Transverse colon (tissue), 4 donors: Measurements from ENCODE around the gene STRA6. TPM values are rescaled to one million over a fixed set of nuclear protein-coding genes. Genes with fewer than 3 reads are reported as not detected.

ENCODE experiments used
- DNase-seq: peaks from one replicate; pipeline ENCODE4 v3.0.0-alpha.2; 2019
- H3K27ac ChIP-seq, 4 donors: fragments of 200-600 bp; sonication (generic); 2 replicates each; pipeline ENCODE4 v1.5.1; 2016 to 2018; ENCODE audit warnings: inconsistent platforms in 4 of 4
- H3K27me3 ChIP-seq: fragments of 200-600 bp; sonication (generic); 2 replicates; pipeline ENCODE4 v1.5.1; 2017; ENCODE audit warnings: inconsistent platforms
- H3K36me3 ChIP-seq, 4 donors: fragments of 200-600 bp; sonication (generic); 2 replicates each; pipeline ENCODE4 v1.5.1; 2017 to 2019; ENCODE audit warnings: inconsistent platforms in 4 of 4
- H3K4me1 ChIP-seq, 4 donors: fragments of 200-600 bp; sonication (generic); 2 replicates each; pipeline ENCODE4 v1.5.1; 2017 to 2020; ENCODE audit warnings: inconsistent platforms in 4 of 4
- H3K4me3 ChIP-seq, 4 donors: fragments of 200-600 bp; sonication (generic); 1 replicate in 1 of 4; 2 replicates in 3 of 4; pipeline versions ENCODE4 v1.5.1 to v1.6.1; 2017 to 2019; ENCODE audit warnings: inconsistent platforms in 4 of 4
- H3K9me3 ChIP-seq, 2 donors: fragments of 200-600 bp; sonication (generic); 2 replicates each; pipeline ENCODE4 v1.5.1; 2017 to 2019; ENCODE audit warnings: inconsistent platforms in 2 of 2
- EP300 ChIP-seq: sonication (generic); formaldehyde crosslinking; IDR thresholded peaks from one replicate; pipeline ENCODE4 v1.6.1; 2017; ENCODE audit warnings: antibody characterized with exemption, low read depth
- POLR2A ChIP-seq: fragments of 450-650 bp; IDR thresholded peaks from one replicate; pipeline ENCODE4 v1.6.1; 2016; ENCODE audit warnings: antibody characterized with exemption, mild to moderate bottlenecking, moderate library complexity
- POLR2AphosphoS5 ChIP-seq, 3 donors: sonication (generic); formaldehyde crosslinking; IDR thresholded peaks; one replicate each; pipeline ENCODE4 v1.6.1; 2016; ENCODE audit warnings: antibody characterized with exemption in 3 of 3
- WGBS, 2 donors: methylation state at CpG; one replicate each; pipeline ENCODE4 v1.1.5; 2018; ENCODE audit warnings: low coverage in 1 of 2; 5-methylcytosine and 5-hydroxymethylcytosine counted together
- in situ Hi-C, 4 donors: fragments of 200-750 bp; cut with MboI; loops; one replicate each; pipeline versions ENCODE4 v1.15.0 to v1.15.1; 2017; ENCODE audit warnings: low sequenced_read_pairs in 3 of 4, low pct_ligation_motif_present in 1 of 4, low pct_unique_long_range_greater_than_20kb in 1 of 4
- intact Hi-C: fragments of 100-400 bp; cut with DNase I; formaldehyde crosslinking; loops from one replicate; pipeline ENCODE4 v1.15.1; 2023; ENCODE audit warnings: low total_unique reads
- total RNA-seq, 4 donors: library from RNA; depleted of rRNA; stranded (reverse); fragments of >200 nt; gene quantifications; one replicate each; pipeline ENCODE4 v1.1.0, GENCODE V29; 2016
- TF ChIP-seq, protein P1 (sequence below), 5 experiments: fragments of 200-600 bp in 3 of 5; fragments of 450-650 bp in 2 of 5; sonication (generic) in 3 of 5; IDR thresholded peaks; 1 replicate in 2 of 5; 2 replicates in 3 of 5; pipeline ENCODE4 v1.5.1; 2016 to 2017; ENCODE audit warnings: antibody characterized with exemption in 5 of 5, inconsistent platforms in 3 of 5, mild to moderate bottlenecking in 2 of 5, moderate library complexity in 1 of 5

The STRA6 gene
- total RNA-seq, 4 donors from 2014 or later: not detected

- WGBS, 2 donors: 94% methylated on average over 1 of the region's 1 CpG; no CpG with 5 or more reads in 1 of the 2 donors
- DNase-seq: no peak
- TF ChIP-seq, protein P1, sequence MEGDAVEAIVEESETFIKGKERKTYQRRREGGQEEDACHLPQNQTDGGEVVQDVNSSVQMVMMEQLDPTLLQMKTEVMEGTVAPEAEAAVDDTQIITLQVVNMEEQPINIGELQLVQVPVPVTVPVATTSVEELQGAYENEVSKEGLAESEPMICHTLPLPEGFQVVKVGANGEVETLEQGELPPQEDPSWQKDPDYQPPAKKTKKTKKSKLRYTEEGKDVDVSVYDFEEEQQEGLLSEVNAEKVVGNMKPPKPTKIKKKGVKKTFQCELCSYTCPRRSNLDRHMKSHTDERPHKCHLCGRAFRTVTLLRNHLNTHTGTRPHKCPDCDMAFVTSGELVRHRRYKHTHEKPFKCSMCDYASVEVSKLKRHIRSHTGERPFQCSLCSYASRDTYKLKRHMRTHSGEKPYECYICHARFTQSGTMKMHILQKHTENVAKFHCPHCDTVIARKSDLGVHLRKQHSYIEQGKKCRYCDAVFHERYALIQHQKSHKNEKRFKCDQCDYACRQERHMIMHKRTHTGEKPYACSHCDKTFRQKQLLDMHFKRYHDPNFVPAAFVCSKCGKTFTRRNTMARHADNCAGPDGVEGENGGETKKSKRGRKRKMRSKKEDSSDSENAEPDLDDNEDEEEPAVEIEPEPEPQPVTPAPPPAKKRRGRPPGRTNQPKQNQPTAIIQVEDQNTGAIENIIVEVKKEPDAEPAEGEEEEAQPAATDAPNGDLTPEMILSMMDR (IDR thresholded peaks at IDR 0.05): no peak
- TF ChIP-seq POLR2A (no peak), EP300 (no peak), POLR2AphosphoS5 (IDR thresholded peaks at IDR 0.05) (no peak)
- in situ Hi-C loops (no loop called here), intact Hi-C loops (no loop called here)
- H3K4me3 ChIP-seq: no peak overlapping the region
- peak overlapping the region; percentile 76 to 92 (median 76) for H3K27ac ChIP-seq
- H3K27me3 ChIP-seq: no peaks in the 10 kb centered on the region
- H3K36me3 ChIP-seq: no peaks in the 10 kb centered on the region
- peaks cover 0 to 21% (median 8%) of the 10 kb centered on the region in 4 donors for H3K4me1 ChIP-seq
- H3K9me3 ChIP-seq: no peaks in the 10 kb centered on the region
These were observed 30.5 kb downstream of the STRA6 start for GRCh38 chr15:74171965-74172541.

GRCh38 chr15:74170875-74171578, 31.6 kb downstream of the STRA6 start:
- in situ Hi-C loops: no loop called here
- 62% methylated on average over 7 of the region's 7 CpGs; no CpG with 5 or more reads in 1 of the 2 donors for WGBS, 2 donors
- no peaks in the 10 kb centered on the region for H3K9me3 ChIP-seq
- no peaks in the 10 kb centered on the region for H3K27me3 ChIP-seq
- peaks cover 0 to 17% (median 8%) of the 10 kb centered on the region in 4 donors for H3K4me1 ChIP-seq
- intact Hi-C loops: no loop called here
- H3K4me3 ChIP-seq: no peak overlapping the region
- H3K36me3 ChIP-seq: no peaks in the 10 kb centered on the region
- no peak overlapping the region for H3K27ac ChIP-seq
- no peak for DNase-seq
- TF ChIP-seq POLR2AphosphoS5 (IDR thresholded peaks at IDR 0.05): no peak

DNA sequence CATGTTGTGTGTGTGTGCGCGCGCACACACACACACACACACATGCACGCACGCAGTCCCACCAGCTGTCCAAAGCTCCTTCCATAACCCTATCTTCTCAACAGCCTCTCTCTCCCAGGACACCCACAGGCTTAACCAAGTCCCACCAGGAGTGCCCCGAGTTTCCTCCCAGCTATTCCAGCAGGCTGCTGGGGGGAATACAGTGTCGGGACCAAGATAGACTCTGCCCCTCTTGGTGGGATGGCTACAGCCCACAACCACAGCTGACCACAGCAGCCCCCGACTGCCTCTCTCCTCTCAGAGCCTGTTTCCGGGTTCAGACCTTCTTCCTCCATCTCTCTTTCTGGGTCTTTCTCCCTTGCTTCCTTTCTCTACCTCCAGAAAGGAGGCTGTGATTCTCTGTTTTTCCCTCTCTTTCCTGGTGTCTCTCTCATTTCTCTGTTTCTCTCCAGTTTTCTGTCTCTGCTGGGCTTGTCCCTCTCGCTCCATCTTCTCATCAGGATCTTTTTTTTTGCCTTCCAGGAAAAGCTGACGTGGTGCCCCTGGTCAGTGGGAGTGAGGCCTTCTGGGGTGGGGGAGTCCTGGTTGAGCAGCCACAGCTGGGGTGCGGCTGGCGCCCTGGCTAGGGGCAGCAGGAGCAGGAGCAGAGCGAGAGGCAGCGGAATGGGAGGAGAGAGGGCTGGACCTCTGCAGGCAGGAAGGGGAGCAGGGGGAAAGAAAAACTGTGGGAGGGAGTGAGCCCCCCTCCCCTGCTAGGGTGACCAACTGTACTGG, 32.3 kb downstream of the STRA6 start:
- 69 to 80% methylated on average over 7 to 15 of the region's 15 CpGs for WGBS, 2 donors
- no peaks in the 10 kb centered on the region for H3K36me3 ChIP-seq
- no peak for DNase-seq
- in situ Hi-C loops (no loop called here), intact Hi-C loops (no loop called here)
- H3K4me1 ChIP-seq: peaks cover 0 to 13% (median 8%) of the 10 kb centered on the region in 4 donors
- H3K9me3 ChIP-seq: no peaks in the 10 kb centered on the region
- no peak overlapping the region for H3K4me3 ChIP-seq
- TF ChIP-seq POLR2A (no peak), EP300 (no peak)
- TF ChIP-seq, protein P1 (IDR thresholded peaks at IDR 0.05): no peak
- H3K27ac ChIP-seq: no peak overlapping the region
- no peaks in the 10 kb centered on the region for H3K27me3 ChIP-seq

DNA sequence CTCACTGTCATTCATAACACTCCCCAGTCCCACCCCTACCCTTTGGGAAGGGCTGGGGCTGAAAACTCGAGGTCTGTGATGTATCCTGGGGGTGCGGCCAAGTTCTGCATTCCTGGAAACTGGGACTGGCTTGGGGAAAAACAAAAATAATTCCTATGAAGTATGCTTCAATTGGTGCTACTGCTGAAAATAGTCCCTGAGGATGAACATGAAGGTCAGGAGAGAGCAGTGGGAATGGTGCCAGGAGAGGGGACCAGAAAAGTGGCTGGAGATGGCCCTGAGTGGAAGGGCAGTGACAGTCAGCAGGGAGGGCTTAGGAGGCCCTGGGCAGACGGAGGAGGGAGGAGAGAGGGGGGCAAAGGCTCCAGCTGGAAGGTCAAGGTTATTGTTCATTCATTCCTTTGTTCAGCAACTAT, 33.9 kb downstream of the STRA6 start:
- Histone ChIP-seq H3K36me3 (no peaks in the 10 kb centered on the region), H3K4me3 (no peak overlapping the region), H3K4me1 (peaks cover 0 to 11% (median 8%) of the 10 kb centered on the region in 4 donors), H3K27me3 (no peaks in the 10 kb centered on the region), H3K9me3 (no peaks in the 10 kb centered on the region), H3K27ac (peak overlapping the region in 1 of 4 donors; percentile 5)
- WGBS, 2 donors: 20 to 43% methylated on average over 1 to 3 of the region's 3 CpGs
- intact Hi-C loops (no loop called here), in situ Hi-C loops (no loop called here)
- no peak for DNase-seq
- TF ChIP-seq, protein P1 (IDR thresholded peaks at IDR 0.05): no peak
- no peak for TF ChIP-seq POLR2AphosphoS5 (IDR thresholded peaks at IDR 0.05)
- no peak for TF ChIP-seq EP300
- no peak for TF ChIP-seq POLR2A
